GM19372 (cell line): ENCODE data around the gene NPAS2.

Source experiments
- ATAC-seq: cut with Tn5 transposase; IDR thresholded peaks from one replicate; pipeline ENCODE4 v1.9.1; 2021; ENCODE audit warnings: mild to moderate bottlenecking, low read depth, moderate library complexity; ENCODE audit not compliant: unreplicated experiment

Gene NPAS2

GRCh38 chr2:101030866-101031554 lies 211.1 kb downstream of the NPAS2 start:
- ATAC-seq, result no peak

DNA sequence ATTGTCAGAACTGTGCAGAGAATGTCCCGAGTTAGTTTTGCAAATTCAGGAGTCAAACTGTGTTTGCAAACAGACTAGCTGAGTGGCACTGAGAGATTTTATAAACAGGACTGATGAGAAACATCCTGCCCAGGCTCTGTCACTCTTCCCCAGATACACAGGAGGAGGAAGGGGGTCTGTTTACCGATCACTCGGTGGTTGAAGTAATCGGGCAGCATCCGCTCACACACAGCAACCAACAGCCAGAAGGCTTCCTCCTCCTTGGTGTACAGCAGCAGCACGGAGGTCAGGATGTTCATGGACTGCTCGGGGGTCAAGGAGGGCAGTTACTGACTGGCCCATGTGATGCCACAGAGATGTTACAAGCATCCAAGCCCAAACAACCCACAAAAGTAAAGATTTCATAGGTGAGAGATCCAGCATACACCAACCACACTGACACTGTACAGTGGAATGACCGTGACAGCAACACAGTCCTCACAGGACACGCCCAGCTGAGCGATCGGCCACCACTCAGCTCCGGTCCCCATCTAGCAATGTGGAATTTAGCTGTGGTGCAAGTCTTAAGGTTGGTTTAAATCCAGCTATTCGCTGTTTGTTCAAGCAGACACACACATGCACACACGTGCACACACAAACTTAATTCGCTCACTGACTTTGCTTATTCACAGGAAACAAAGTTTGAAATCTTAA lies 212.3 kb downstream of the NPAS2 start:
- no peak for ATAC-seq

GRCh38 chr2:101036562-101036961 lies 216.6 kb downstream of the NPAS2 start:
- ATAC-seq, result no peak

DNA sequence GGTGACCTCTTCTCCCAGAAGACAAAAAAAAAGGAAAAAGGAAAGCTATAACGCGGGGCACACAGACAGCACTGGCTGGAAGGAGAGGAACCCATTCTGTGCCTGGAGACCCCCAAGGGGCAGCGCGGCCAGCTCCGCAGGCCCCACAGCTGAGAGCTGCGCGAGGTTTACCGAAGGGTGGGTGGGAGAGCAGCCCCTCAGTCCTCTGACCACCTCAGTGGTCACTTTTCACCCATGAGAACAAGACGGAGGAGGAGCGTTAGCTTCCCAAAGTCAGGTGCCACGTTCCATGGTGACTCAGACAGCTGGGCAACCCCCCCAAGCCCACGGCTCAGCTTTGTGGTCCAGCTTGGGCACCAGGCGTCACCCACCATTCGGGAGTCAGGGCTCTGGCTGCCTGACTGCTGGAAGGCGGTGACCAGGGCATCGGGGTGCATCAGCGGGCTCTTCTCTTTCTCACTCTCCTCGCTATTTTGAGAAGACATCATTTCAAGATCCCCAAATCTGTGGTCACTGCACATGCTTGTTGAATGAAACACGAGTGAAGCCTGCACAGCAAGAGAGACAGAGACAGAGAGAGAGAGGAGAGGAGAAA lies 217.3 kb downstream of the NPAS2 start:
- ATAC-seq, result no peak

DNA sequence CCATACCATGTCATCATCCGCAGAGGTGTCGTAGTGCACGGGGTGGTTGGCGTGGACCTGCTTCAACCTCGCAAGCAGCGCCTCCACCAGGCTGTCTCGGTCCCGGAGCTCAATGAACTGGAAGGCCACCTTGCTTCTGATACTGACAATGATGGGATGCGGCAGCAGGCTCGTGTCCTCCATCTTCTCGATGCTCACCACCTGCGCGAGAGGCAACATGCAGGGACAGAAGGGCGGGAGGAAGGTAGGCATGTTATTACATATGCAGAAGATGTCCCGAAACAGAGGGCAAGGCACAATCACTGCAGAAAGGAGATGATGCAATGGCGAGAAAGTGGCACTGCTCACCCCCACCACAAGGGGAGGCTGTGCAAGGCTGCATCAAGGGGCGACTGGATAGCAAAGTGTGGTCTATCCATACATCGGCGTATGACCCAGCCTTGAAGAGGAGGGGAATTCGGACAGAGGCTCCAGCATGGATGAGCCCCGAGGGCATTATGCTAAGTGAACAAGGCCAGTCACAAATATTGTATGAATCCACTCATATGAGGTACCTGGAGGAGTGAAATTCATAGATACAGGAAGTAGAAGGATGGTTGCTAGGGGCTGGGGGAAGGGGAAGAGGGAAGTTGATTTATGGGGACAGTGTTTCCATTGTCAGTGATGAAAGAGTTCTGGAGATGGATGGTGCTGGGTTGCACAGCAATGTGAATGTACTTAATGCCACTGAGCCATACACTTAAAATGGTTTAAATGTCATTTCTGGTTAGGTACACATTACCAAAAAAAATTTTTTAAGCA lies 218.7 kb downstream of the NPAS2 start:
- ATAC-seq, result no peak

DNA sequence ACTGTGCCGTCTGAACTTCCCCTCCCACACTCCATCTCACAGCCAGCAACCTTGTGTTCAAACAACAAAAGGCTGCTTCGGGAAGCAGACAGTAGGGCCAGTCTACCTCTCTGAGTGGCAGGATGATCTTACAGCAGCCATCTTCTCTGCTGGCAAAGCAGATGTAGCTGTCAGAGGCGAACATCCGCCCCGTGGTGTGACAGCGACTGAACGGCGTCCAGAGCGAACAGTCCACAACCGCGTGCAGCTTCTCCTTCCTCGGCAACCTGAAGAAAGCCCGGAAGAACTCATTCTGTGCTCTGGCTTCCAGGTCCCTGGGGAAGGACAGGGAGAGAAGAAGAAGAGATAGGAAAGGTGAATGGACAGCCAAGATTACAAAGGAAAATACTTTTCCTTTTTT lies 220.1 kb downstream of the NPAS2 start:
- no peak for ATAC-seq

DNA sequence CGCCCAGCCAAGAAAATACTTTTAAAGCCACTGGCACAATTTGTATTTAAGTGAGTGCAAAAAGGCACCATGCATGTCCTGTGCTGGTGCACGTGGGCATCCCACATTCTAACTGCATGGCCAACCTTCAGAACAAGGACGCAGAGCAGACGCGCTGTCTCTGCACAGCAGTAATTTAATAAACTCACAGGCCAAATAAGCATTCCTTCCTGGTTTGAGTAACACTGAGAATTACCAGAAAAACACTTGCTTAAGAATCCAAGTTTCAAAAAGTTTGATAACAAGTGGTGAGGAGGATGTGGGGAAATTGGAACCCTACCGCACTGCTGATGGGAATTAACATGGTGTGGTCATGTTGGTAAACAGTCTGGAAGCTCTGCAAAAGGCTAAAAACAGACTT lies 220.8 kb downstream of the NPAS2 start:
- ATAC-seq, result no peak

GRCh38 chr2:101041413-101041812 lies 221.5 kb downstream of the NPAS2 start:
- ATAC-seq, result no peak

- no peak for ATAC-seq
Measured at GRCh38 chr2:101045330-101045729, 225.4 kb downstream of the NPAS2 start.
